ENCODE results near the gene FAM120B.

Gene FAM120B

DNA sequence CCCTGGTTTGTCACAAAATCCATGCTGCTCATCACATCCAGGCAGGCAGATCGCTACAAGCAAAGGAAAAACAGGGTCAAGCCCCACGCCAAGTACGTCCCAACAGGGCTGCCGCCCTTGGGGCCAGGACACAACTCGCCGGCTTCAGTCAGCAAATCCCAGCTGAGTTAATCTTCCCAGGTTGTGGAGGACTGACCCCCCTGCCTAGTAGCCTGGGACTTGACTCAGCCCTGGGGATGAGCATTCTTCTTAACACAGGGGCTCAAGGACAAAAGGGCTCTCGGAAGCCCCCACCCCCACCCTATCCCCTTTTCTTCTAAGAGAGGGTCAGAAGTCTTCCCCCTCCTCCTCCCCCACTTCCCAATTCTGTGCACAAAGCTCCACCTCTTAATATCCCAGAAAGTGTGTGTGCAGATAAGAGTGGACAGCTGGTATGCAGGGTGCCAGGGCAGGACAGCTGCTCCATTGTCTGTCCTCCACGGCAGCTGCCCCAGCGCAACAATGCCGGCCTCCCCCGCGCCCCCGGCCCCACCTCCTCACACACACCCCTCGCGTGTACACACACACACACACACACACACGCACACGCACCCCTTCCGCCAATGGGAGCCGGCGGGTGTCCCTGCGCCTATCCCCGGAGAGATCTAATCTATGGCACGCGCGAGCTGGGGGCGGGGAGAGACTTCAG is 20.2 kb upstream of the FAM120B start:
- DNase-seq (ENCODE audit: low read depth in 2 of 2), result no peak

DNA sequence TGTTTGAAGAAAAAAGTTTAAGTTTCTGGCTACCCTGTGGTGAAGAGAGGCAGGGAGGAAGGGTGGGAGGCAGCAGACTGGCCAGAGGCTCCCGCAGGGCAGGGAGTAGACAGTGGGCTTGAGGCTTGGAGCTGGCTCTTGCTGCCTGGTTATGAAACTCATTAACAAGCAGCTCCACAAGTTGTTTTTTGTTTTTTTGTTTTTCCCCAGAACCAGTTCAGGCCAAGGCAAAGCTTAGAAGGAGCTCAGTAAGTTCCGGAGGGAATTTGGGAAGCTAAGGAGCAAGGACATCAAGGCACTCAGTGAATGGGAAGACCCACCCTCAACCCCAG is 19.7 kb upstream of the FAM120B start:
- no peak for DNase-seq (ENCODE audit: low read depth in 2 of 2)

DNA sequence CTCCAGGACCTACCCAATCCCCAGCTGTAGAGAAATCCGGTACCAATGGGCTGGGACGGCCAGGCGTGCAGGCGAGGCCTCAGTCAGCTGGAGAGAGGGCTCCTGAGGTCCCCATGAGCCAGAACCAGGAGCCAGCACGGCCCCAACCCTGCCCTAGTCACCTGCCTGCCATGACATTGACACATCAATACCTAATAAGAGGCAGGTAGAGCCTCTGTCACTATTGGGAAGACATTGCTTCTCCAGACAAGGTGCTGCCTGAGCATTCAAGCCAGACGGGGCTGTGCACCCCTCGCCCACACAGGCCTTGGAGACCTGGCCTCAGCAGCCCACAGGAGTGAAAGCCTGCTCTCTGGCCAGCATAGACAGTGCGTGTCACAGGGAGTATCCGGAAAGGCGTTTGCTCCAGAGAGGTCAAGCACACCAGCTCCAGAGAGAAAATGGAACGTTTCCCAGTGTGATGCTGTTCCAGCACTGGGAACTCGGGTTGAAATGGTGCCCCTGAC is 19.1 kb upstream of the FAM120B start:
- no peak for DNase-seq (ENCODE audit: low read depth in 2 of 2)

DNA sequence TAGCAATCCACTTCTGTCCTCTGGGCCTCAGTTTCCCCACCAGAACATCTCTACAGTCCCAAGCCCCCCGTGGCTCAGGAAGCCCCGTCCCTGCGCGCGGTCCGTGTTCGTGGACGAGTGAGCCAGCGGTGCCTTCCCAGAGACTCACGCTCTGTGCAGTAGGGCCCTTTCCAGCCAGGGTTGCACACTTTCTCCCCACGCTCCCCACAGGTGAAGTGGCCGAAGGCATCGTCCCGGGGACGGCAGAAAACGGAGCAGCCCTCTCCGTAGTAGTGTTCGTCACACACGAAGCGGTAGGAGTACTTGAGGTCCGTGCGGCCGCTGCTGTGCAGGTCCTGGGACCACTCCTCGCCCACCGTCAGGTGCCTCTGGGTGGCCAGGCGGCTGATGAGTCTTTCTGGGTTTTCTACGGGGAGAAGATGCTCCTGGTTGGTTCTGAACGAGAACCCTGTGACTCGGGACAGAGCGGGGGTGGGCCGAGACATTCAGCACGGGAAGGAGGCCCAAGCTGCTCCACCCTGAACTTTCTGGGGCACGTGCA is 18.4 kb upstream of the FAM120B start:
- no peak for DNase-seq (ENCODE audit: low read depth in 2 of 2)

DNA sequence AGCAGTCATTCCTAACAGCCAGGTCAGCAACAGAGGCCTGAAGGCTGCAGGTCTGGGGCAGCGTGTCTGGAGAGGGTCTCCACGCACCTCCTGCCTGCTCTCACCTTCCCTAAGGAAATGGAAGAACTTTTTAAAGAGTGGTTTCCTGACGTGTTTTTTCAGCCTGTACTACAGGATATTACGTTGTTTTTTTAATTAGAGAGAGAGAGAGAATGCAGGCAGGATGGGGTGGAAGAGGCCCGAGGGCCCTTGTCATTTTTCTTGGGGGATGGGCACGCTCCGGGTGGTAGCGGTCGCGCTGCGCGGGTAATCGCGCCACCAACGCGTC is 17.7 kb upstream of the FAM120B start:
- DNase-seq (ENCODE audit: low read depth in 2 of 2), result no peak

DNA sequence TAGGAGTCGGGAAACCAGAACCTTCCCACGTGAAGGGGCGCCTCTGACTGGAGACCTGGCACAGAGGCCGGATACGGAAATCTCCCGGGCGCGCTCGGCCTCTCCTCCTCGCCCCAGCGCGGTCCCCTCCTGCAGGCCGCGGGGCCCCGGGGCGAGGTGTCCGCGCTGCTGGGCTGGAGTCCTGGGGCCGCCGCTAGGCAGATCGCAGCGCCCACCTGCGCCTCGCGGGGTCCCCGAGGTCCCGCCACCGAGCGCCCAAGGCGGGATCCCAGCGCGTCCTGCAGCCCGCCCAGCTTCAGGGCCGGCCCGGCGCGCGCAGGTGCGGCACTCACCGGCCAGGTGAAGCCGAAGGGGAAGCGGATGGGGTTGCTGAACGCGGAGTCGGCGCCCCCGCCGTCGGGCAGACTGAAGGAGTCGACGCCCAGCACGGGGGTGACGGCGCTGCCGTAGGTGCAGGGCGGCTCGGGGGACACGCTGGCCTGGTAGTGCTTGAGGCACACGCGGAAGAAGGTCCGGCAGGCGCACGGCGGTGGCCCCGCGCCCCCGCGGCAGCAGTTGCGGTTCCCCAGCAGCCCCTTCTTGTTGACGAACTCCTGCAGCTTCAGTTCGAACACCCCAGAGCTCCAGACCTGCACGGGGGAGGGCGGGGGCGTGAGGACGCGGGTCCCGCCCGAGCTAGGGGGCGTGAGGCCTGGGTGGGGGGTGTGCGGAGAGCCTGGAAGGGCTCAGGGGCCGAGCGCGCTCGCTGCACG is 17.2 kb upstream of the FAM120B start:
- no peak for DNase-seq (ENCODE audit: low read depth in 2 of 2)

DNA sequence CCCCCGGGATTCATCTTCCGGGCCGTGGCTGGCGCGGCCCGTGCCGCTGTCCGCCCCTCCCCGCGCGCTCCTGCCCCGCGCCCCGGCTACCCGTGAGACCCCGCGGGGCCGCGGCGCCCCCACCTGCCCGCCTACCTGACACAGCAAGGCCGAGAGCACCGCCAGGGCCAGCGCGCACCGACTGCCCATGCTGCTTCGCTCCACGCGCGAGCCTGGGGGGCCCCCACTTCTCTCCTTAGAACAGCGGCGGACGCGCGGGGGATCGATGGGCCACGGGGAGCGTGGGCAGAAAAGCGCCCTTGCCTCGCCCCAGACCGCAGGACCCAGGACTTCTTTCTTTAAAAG is 16.6 kb upstream of the FAM120B start:
- DNase-seq (ENCODE audit: low read depth in 2 of 2), result no peak

DNA sequence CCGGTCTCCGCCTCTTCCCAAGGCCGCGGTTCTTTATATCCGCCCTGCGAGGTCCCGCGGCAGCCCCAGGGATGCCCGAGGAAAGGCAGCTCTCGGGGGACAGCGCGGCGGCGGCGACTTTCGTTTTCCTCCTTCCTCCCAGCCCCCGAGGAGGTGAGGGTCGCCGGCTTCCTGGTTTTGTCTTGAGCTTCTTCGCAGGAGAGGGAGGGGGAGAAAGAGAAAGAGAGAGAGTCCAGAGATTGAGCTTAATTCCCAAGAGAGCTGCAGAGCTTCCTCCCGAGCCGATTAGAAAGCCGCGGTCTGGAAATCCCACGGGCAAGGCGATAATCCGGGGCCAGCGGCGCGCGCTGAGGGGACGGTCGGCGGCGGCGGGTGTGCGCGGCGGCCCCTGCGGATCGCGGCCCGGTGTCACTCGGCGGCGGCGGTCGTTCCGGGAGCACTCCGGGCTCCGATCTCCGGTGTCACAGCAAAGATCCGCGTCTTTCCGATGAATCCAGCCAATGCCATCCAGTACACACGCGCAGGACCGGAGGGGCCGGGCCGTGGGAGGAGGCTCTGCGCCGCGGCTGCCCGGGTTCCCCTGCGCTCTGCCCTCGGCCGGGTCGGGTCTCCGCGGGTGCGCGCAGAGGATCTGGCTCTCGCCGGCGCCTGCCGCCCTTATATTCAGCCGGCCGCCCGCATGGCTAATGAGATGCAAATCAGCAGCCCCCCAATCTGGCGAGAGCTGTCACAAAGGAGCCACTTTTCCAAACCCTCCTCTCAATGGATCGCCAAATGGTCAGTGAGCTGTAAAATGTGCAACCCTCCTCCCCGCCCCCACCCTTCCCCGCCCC is 16.0 kb upstream of the FAM120B start, which contains the start of gene DLL1:
Gene DLL1 (minus strand): TSS at position 783 of the 833 bp plus-strand sequence. CDS start 939 bp downstream, outside the sequence.
- no peak for DNase-seq (ENCODE audit: low read depth in 2 of 2)

DNA sequence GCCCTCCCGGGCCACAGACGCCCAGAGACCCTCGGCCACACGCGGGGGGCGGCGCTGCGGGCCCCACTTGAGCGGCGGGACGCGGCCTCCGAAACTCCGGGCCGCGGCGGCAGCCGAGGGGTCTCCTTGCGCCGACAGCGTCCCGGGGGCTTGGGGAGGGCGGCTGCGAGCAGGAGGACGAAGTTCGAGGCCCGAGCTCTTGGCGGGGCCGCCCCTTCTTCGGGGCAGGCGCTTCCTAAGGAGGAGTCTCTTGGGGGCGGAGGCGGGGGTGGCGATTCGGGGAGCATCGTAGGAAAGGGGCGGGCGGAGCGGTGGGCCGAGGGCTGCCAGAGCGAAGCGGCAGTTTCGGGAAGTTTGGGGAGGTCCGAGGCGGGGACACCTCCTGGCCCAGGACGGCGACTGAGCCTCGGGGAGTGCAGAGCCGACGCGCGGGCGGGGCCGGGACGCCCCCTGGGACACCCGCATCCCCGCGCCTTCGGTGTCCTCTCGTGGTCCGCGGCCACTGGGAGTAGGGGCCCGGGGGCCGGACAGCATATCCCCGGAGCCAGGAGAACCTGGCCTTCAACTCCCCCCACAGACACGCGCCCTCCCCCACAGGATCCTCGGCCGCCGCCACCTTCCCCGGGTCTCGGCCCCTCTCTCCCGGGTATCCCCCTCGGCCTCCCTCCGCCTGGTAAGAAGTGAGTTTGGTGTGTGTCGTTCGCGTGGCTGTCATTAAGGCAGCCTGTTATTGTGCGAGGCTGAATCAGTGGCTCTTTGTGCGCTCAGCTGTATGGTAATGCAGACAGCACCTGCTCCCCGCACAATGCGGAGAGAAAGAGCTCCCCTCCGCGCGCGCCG is 15.1 kb upstream of the FAM120B start:
- no peak for DNase-seq (ENCODE audit: low read depth in 2 of 2)

DNA sequence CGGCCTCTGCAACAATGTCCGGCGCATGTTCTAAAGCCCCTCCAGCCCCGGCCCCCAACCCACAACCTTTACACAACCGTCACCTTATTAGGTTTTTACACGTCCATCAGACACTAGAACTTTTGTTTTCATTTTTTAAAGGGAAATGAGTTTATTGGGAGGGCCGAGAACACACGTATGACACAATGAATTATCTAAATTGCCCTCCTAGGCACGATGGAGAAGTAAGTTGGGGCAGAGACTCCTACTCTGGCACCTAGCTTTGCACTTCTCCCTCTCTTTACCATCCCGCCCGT is 14.5 kb upstream of the FAM120B start:
- no peak for DNase-seq (ENCODE audit: low read depth in 2 of 2)

DNA sequence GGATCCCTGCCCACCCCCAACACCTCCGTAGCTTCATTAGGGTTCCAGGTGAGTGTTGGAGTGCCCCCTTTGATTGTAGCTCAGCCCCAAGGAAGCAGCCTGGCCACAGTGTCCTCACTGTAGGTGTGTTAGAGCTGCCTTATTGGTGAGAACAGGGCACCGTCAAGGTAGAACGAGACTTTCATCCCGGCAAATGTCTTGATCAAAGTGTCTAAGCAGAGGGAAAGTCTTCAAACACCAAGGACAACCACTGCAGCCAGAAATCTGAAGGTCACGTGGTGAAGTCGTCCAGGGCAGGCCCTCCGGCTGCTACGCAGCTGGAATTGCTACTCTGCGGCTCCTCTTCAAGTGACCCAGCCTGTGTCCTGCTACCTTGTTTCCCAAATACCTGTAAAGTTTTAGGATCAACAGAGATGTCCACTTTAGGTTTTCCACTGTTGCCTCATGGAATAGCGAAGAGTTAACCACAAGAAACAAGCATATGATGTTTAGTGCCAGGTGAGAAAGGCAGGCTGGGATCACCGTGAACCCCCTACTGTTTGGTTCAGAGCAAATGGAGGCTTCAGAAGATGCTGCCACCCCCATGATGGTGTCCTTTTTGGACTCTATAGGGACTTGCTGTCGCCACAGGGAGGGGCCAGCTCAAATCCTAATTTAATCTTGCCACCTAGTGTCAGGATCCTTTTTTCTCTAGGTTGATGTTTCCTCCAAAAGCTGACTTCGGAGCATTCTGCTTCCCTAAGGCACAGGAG is 14.0 kb upstream of the FAM120B start:
- DNase-seq (ENCODE audit: low read depth in 2 of 2), result no peak

DNA sequence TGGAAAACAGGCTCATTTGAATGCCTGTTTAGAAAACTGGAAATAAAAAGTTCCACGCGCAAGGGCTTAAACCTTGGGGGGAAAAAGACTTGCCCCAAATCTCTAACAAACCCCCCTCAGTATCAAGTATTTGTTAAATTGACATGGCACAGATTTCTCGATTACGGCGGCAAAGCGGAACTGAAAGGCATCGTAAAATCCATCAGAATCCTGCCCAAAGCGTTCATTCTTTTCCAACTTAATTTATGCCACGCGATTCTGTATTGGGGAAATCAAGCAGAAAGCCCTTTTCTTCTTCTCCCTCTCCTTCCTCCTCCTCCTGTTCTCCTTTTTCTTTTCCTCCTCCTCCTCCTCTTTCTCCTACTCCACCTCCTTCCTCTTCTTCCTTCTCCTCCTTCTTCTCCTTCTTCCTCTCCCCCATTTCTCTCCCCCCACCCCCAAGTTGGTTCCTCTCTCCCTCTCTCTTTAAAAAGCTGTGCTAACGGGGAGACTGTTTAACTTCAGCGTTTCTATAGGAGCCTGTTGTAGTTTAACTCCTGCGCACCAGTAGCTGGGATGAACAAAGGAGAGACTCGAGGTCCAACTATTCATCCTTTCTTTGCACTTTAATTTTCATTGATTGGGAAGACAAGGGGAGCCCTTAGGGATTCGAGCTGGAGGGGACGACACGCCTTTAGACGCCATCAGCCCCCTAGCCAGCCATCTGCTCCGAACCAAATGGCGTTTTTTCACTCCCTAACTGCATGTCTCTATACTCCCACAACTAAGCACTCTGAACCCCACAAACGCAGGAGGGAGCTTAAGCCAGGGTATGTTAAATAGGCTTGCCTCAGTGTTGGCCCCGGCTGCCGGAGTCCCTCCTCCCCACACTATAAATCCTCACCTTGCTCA is 13.0 kb upstream of the FAM120B start:
- DNase-seq (ENCODE audit: low read depth in 2 of 2), result no peak

DNA sequence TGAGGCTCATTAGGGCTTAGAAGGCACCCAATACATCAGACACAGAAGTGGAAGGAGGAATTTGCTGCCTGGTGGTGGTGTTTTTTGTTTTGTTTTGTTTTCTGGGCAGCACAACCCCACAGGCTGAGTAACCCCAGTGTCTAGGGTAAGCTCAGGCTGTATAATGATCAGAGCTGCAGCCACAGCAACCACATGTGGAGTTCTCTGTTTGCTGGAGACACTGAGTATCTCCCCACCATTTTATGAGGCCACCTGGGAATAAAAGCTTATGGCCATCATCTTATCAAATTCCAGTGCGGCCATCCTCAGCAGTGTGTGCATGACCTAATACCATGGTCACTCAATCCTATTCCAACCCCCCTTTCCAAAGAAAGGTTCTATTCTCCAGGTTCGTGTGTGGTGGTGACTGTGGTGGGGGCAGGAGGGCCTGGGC is 12.2 kb upstream of the FAM120B start:
- no peak for DNase-seq (ENCODE audit: low read depth in 2 of 2)

DNA sequence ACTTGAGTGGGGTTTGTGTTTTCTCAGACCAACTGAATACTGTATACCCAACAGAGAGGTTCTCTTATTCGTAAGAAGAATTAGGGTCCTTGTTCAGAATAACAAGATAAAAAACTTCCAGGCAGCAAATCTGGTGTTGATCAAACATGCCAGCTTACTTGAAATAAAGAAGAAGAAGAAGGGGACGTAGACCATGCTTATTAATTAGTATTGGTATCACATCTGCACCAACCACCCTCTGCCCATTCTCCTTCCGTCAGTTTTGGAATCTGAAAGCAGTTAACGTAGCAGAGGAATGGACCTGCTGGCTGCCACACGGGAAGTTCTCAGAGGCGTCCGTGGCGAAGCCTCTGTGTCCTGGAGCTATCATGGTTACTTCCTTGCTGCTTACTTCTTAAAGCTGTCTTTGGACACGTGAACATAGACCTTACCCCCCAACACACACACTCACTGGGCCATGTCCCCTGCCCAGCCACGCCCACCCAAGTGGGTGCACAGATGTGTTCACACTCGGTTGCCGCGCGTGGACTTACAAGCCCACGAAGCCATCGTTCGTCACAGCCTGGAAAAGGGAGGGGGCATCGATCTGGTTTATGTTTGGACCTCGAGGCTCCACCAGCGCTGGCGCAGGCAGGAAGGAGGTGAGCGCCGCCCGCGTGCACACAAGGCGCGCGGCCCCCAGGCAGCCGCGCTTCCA is 11.6 kb upstream of the FAM120B start:
- no peak for DNase-seq (ENCODE audit: low read depth in 2 of 2)

DNA sequence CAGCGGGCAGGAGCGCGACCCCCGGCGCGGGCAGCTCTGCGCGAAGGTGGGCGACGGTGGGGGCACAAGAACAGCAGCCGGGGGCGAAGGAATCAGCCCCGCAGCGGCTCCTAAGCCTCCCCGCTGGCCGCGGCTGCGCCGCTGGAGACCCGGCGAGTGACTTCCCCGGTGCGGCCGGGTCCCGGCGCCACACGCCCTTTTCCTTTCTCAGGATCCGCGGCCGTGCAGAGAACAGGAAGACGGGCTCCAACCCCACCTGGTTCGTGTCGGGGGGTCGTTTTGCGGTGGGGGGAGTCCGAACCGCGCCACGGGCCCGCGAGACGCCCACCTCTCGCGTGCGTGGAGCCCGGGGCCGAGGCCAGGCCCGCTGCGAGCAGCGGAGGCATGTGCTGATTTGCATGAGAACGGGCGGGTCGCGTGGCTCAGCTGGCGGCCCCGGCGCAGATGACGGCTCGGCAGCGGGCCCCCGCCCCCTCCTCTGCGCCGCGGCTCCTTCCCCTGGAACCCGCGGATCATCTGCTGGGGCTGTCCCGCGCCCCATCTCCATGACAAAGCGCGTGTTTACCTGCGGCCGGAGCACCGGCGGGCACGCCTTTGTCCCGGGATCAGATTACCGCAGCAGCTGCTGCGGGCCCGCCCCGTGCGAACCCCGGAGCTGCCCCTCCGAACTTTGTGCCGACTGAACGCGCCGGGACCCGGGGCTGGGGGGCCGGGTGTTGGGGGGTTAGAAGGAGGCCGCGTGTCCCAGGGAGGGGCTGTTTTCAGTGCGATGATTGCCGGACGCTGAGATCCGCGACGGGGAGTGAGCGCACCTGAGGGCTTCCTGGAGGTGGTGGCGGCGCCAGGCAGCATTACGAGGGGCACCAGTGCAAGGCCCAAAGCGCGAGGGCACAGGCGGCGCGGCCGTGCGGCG is 10.8 kb upstream of the FAM120B start:
- no peak for DNase-seq (ENCODE audit: low read depth in 2 of 2)

DNA sequence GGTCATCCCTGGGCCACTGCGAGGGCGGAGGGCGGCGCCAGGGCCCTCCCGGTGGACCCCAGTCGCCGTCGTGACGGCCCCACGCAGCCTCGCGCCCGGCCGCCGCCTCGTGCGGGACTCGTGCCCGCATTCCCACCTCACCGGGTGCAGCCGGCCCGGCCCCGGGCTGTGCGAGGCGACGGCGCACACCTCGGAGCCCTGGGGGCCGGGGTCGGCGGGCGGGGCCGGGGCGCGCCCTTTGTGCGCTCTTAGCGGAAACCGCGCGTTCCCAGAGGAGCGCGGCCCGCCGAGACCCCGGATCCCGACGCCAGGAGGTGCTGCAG is 10.2 kb upstream of the FAM120B start:
- no peak for DNase-seq (ENCODE audit: low read depth in 2 of 2)

DNA sequence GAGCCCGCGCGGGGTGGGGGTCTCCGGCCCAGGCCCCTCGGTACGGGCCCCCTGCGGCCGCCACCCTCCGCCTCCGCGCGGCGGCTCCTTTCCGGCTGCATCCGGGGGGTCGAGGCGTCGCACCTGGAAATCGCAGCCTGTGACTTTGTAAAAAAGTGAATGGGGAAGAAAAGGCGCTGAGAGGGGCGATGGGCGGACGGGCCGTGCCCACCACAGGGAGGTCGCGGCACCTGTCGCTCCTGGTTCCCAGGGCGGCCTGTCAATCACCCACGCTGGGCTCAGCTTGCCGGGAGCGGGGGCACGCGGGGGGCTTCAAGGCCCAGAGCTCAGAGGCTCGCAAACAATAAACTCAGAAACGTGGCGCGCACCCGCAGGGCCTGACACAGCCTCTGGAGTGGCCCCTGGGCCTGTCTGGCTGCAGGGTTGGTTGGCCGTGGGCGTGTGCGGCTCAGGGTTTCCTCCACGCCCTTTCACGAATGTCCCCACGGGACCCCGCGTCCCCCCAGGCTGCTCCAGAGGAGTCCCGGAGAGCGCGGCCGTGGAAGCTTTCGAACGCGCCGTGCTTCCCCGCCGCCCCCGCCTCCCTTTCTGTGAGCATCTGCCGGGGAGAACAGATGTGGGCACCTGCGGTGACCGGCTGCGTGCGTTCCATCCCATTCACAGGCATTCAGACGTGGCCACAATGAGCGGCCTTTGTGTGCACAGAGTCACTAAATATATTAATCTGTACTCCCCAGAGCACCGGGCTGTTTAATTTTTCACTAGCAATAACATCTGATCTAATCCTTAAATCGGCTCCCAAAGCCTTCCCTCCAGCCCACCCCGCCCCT is 9.6 kb upstream of the FAM120B start:
- DNase-seq (ENCODE audit: low read depth in 2 of 2), result no peak

Data from fibroblast of skin of left quadriceps (primary cell).